ENCODE results near the gene PARP15.
A peak's percentile ranks its signal among the peaks of the same experiment; 100 is the strongest.
"Not testable (repeated sequence)": the region's sequence is repeated elsewhere in the genome, so short reads cannot be mapped to it uniquely, and the experiment has no call there.

Gene PARP15

GRCh38 chr3:122674339-122674738 is 96.9 kb downstream of the PARP15 start:
- no peak for DNase-seq

DNA sequence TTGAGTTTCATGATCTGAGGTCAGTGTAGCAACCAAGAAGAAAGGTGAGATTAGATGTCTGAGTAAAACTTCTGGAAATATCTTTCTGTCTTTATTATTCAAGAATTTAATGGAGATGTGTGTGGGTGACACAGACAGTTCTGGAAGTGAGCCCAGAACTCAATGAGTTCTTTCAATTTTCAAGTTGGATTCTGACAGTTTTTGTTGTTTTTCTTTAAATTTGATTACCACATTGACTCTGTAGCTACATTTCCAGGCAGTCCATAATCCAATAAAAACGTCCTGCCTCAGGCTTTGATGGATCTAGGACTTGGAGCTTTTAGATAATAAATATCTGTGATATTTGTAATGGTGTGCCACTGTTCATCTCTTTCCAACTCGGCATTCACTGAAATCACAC is 99.3 kb downstream of the PARP15 start:
- DNase-seq = peak; percentile 53

DNA sequence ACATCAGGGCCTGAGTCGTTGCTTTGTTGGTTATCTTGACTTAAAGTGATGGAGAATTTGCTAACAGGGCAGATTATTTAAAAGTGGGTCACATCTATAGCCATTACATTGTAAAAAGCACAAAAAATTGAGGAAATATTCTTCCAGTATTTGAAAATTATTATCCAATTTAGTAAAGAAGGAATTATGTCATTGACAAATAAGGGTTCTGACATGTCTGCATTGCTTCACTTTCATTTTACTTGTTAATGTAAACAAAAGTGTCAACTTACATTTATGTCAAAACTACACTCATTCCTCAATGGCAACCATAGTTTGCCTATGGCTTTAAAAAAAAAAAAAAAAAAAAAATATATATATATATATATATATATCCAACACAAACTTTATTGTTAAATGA is 99.8 kb downstream of the PARP15 start:
- no peak for DNase-seq

- no peak for DNase-seq
Measured at GRCh38 chr3:122678506-122678905, 101.1 kb downstream of the PARP15 start.

- peak; percentile 47 for DNase-seq
Measured at GRCh38 chr3:122679085-122679881, 101.8 kb downstream of the PARP15 start.

GRCh38 chr3:122679882-122680474 is 102.5 kb downstream of the PARP15 start:
- peak; percentile 5 for DNase-seq

DNA sequence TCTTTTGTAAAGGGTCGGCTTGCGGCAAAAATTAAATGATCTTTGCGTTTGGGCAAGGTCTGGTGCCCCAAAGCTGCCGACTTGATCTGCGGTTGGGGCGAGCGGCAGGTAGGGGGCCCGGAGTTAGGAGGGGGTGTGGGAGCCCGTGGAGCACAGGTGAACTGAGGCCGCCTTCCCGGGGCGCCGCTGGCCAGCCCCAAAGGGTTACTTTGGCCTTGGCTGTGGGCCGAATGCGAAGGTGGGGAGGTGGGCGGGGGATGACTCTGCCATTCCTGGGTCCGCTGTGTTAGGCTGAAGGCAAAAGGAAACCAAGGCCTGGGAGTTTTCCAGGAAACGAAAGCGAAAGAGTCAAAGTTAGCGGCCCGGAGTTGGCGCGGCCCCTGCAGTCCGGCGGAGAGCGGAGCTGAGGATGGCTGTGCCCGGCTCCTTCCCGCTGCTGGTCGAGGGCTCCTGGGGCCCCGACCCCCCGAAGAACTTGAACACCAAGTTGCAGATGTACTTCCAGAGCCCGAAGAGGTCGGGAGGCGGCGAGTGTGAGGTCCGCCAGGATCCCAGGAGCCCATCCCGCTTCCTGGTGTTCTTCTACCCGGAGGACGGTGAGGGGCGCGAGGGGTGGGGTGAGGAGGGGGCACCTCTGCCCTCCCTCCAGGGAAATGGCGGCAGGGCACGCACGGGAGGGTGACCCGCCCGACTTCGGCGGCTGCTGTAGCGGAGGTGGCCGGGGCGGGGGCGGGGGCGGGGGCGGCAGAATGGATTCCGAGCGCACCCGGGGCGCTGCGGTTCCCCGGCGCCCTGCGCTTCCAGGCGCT is 103.2 kb downstream of the PARP15 start, which contains the start of gene PARP14:
TSS of gene PARP14 (plus strand) at position 365 of the 809 bp plus-strand sequence. CDS start at position 410, 45 bp downstream.
- peak; percentile 68 for DNase-seq

DNA sequence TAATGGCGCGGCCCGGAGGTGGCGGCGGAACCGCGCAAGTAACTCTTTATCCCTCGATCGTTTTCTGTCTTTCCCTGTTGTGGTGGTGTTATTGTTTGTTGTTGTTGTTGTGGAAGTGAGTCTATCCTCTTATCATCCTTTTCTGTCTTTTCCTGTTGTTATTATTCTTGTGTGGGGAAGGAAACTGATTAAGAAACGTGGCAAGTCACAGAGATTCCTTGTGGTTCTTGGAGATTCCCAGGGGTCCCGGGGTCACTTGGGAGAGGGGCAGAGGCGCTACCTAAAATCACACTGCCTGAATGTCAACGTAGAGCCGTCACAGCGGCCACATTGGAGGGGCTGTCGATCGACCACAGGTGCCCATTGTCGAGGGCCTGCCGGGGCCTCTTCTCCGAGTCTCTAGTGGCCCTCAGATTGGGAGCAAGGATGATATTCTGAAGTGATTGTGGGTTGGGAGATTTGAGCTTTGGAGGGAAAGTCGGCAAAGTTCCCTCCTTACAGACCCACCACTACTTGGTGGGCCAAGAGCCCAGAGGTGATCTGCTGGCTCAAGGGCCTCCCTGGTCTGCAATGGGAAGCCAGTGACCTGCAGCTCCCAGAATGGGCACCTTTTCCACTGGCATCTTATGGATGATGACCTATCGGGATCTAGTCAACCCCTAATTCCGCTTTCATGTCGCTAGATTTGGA is 104.0 kb downstream of the PARP15 start:
- DNase-seq = no peak

GRCh38 chr3:122681974-122682409 is 104.5 kb downstream of the PARP15 start:
- DNase-seq = no peak

- not testable (repeated sequence) for DNase-seq
Measured at GRCh38 chr3:122682778-122683411, 105.4 kb downstream of the PARP15 start.

DNA sequence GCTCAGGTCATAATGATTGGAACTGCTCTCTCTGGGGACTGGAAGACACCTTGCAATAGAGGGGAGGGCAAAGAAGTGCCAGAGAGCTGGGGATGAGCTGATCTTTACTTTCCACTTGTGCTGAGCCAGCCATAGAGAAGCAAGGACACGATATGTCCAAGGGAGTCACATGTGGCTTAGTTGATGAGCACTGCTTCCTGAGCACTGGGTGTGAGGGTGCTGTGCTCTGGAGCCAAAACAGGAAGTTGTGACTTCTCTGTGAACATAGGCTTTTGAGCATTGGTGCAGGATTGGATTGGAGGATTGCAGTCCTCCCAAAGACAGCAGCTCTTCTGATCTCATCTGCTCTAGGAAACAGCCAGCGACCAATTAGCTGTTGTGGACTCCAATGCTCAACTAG is 109.8 kb downstream of the PARP15 start:
- no peak for DNase-seq

Data from NCI-H226 (cell line).